ENCODE data around the gene BATF2.
"Not testable (repeated sequence)": the region's sequence is repeated elsewhere in the genome, so short reads cannot be mapped to it uniquely, and the experiment has no call there.

Gene BATF2, protein sequence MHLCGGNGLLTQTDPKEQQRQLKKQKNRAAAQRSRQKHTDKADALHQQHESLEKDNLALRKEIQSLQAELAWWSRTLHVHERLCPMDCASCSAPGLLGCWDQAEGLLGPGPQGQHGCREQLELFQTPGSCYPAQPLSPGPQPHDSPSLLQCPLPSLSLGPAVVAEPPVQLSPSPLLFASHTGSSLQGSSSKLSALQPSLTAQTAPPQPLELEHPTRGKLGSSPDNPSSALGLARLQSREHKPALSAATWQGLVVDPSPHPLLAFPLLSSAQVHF

DNA sequence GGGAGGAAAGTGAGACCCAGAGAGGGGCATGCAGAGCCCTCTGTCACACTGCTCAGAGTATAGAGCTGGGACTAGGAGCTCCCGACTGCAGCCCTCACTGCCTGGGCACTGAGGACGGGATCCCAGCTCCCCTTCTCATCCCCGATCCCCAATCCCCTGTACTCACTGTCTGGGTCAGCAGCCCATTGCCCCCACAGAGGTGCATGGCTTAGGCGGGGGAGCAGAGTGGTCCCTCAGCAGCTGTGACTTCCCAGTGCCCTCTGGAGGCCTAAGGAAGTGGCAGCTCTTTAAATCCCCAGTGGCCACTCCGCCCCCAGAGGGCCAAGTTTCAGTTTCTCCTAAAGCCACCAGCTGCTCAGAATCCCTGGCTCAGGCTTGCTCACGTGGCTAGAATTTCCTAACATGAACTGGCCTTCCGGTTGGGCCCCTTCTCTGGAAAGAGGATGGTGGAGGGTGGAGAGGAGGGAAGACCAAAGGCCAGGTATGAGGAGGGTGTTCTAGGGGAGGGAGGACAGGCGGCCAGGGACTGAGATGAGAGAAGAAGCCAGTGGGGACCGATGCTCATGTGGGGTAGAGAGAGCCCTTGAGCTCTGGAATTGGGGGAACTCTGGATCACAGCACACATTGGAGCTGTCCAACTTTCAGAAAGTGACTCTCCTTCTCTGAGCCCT is at the start of gene BATF2:
TSS of gene BATF2 (minus strand) at position 262 of the 671 bp plus-strand sequence. CDS start at position 205, 57 bp downstream.
- DNase-seq (ENCODE audit: low read depth in 1 of 2, low spot score in 1 of 2) = no peak

DNA sequence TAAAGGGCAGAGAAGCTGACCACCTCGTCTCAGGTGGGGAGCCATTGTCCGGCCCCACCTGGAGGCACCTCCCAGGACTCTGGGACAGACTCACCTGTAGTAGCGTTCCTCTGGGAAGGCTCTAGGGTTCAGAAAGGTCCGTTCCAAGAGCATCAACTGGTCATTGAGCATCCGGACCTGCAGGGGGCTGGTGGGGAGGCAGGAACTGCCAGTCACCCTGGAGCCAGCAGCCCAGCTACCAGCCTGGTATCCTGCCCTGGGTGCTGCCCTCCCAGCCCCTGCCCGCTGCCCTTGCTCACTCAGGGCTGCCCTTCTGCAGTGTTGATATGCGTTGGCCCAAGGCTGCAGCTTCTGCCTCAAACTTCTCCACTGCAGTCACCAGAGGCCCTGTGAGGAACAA is 49.0 kb upstream of the BATF2 start:
- DNase-seq (ENCODE audit: low read depth in 1 of 2, low spot score in 1 of 2) = no peak

DNA sequence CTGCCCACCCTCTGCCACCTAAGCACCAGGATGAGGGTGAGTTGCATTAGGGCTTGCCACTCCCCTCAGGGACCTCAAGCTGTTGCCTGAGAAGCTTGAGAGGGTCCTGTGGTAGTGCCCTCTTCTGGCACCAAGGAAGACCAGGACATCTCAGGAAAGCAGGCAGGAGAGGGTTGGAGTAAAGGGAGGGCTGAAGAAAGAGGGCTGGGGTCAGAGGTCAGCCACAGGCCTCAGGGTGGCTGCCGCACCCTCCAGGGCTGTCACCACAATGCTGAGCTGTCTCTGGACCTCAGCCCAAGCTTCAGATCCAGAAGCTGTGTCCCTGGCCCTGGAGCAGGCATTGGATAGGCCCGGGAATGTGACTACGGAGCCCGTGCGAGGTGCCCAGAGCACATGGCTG is 48.3 kb upstream of the BATF2 start:
- no peak for DNase-seq (ENCODE audit: low read depth in 1 of 2, low spot score in 1 of 2)

DNA sequence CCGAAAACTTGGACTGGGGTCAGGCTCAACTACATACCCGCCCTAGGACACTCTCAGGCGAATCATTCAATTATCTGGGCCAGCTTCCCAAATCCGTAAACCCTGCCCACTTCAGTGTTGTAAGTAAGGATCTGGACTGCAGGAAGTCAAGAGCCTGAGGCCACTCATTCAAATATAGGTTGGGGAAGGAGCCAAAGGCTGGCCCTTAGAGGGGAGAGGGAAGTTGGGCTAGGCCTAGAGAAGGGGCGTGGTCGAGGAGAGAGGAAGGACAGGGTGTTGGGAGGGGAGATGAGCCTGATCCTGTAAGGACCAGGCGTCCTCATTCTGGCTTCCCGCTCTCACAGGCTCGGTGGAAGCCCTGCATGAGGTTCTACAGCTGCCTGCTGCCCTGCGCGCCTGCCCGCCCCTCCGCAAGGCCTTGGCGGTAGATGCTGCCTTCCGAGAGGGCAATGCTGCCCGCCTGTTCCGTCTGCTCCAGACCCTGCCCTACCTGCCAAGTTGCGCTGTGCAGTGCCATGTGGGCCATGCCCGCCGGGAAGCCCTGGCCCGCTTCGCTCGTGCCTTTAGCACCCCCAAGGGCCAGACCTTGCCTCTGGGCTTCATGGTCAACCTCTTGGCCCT is 47.2 kb upstream of the BATF2 start:
- DNase-seq (ENCODE audit: low read depth in 1 of 2, low spot score in 1 of 2) = no peak

DNA sequence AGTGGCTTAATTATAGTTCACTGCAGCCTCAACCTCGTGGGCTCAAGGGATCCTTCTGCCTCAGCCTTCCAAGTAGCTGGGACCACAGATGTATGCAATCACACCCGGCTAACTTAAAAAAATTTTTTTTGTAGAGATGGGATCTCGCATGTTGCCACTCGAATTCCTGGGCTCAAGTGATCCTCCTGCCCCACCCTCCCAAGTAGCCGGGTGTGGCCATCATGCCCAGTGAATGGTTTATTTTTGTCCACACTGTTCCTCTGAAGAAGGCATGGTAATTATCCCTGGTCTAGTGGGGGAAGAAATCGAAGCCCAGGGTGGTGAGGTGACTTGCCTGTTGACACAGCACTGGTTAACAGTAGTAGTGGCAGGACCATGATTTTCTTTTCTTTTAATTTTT is 46.1 kb upstream of the BATF2 start:
- no peak for DNase-seq (ENCODE audit: low read depth in 1 of 2, low spot score in 1 of 2)

DNA sequence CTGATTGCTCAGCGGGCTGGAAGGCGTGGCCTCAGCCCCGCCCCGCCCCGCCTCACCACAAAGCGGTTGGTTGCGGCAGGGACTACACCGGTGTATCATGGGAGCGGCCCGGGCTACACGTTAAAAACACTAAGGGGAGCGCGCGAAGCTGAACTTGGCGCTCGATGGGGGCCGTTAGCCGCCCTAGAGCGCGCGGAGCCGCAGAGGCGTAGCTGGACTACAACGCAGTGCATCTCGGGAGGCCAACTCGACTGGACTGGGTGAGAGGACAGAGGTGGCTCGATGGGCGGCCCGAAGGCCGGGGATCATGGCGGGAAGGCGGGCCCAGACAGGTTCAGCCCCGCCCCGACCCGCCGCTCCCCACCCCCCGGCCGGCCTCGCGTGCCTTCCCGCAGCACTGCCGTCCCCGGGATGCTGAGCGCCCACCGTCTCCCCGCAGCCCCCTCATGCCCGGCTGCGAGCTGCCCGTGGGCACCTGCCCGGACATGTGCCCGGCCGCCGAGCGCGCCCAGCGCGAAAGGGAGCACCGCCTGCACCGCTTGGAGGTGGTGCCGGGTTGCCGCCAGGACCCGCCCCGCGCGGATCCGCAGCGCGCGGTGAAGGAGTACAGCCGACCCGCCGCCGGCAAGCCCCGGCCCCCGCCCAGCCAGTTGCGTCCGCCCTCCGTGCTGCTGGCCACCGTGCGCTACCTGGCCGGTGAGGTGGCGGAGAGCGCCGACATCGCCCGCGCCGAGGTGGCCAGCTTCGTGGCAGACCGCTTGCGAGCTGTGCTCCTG is 44.3 kb upstream of the BATF2 start, which contains the start of gene SAC3D1:
TSS of gene SAC3D1 (plus strand) at position 364 of the 776 bp plus-strand sequence. CDS start at position 447, 83 bp downstream.
- DNase-seq (ENCODE audit: low read depth in 1 of 2, low spot score in 1 of 2) = peak; percentile 73 to 76

DNA sequence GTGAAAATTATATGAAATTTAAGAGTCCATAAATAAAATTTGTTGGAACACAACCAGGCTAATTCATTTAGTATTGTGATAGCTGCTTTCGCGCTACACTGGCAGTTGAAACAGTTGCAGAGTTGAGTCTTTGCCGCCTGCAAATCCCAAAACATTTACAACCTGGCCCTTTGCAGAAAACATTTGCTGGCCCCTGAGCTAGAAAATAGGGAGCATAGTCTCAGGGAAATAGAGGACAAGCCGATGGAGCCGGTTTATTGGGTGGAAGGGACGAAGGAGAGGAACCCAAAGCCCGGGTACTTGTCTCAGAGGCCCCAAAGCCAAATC is 43.7 kb upstream of the BATF2 start:
- no peak for DNase-seq (ENCODE audit: low read depth in 1 of 2, low spot score in 1 of 2)

DNA sequence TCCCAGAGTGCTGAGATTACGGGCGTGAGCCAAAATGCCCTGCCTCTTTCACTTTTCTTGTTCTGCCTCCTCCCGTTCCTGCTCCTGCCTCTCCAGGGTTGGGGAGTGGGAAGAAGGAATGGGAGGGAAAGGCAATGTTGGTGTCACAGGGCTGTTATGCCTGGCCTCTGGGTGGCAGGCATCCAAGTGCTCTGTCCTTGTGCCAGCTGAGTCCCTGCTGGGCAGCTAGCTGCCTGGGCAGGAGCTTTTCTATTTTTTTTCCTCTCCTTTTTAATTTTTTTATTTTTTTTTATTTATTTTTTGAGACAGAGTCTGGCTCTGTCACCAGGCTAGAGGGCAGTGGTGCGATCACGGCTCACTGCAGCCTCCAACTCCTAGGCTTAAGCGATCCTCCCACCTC is 40.2 kb upstream of the BATF2 start:
- no peak for DNase-seq (ENCODE audit: low read depth in 1 of 2, low spot score in 1 of 2)

DNA sequence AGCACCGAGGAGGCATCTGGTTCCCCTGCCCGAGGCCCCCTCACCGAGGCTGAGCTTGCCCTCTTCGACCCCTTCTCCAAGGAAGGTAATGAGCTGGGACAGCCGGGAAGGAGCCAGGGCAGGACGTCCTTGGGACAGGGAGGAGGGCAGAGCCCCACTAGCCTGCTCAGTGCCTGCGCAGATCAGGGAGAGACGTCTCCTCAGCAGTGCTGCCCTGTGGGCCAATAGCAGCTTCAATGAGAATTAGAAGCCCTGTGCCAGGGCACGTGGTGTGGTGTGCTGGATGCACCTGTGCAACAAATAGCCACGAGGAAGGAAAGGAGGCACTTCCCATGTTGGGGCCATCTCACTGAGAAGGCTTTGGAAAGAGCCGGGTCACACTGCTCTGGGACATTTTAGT is 38.8 kb upstream of the BATF2 start:
- no peak for DNase-seq (ENCODE audit: low read depth in 1 of 2, low spot score in 1 of 2)

DNA sequence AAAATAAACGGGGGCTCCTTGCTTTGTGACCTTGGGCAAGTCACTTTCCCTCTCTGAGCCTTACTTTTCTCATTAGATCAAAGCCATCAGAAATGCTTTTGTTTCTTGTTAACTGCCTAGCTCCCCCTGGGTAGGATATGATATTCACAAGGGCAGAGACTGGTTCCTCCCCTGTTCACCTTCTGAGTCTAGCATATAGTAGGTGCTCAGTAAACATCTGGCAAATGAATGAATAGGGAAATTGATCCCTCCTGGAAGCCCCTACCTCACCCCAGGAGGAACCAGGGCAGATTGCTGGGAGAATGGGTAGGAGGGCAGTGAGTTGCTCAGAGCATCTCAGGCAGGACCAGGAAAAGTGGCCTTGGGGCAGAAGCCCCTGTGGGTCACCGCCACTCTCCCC is 37.7 kb upstream of the BATF2 start:
- DNase-seq (ENCODE audit: low read depth in 1 of 2, low spot score in 1 of 2) = no peak

DNA sequence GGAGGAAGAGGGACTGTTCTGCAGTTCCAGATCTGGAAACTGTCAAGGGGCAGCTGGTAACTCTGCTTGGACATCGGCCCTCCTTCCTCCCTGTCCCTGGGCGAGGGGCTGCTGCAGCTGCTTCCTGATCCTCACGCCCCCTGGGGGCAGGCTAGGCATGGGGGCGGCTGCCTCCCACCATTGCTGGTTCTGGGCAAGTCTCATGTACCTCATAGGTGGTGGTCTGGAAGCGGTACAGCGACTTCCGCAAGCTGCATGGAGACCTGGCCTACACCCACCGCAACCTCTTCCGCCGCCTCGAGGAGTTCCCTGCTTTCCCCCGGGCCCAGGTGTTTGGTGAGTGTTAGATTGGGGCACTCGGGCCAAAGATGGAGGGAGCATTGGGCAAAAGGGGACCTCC is 35.4 kb upstream of the BATF2 start:
- DNase-seq (ENCODE audit: low read depth in 1 of 2, low spot score in 1 of 2) = no peak

DNA sequence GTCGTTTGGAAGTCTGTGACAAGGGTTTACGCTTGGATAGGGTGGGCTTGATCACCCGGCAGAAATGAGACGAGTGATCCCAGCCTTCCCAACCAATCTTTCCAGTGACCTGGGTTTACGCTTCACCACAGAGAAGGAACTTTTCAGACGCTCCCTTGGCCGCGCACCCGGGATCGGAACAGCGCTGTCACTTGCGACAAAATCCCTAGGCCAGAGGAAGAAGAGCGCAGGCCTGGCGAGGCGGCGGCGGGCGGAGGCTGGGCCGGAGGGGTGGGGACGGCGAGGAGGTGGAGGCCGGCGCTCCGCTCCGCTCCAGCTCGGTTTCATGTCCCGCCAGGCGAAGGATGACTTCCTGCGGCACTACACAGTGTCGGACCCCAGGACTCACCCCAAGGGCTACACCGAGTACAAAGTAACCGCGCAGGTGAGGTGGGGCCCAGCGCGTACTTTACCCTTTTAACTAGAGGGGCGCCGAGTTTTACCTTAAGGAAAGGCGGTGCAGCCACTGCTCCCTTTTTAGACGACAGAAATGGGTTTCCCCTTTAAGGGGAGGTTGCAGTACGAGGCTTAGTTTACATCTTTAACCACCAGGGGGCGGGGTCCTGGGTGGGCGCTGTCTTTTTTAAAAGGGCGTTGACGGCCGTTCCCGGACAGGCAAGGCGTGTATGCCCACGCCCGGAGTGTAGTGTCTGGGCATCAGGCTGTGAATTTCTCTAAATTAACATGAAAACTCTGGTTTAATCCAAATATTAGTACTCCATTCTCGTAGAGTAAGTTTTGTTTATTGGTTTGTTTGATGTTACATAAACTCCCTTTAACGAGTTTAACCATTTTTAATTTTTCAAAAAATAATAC is 30.7 kb upstream of the BATF2 start, which contains the start of gene SNX15:
TSS of gene SNX15 (plus strand) at position 227 of the 855 bp plus-strand sequence. CDS start at position 326, 99 bp downstream.
- peak; percentile 70 to 83 for DNase-seq (ENCODE audit: low read depth in 1 of 2, low spot score in 1 of 2)

DNA sequence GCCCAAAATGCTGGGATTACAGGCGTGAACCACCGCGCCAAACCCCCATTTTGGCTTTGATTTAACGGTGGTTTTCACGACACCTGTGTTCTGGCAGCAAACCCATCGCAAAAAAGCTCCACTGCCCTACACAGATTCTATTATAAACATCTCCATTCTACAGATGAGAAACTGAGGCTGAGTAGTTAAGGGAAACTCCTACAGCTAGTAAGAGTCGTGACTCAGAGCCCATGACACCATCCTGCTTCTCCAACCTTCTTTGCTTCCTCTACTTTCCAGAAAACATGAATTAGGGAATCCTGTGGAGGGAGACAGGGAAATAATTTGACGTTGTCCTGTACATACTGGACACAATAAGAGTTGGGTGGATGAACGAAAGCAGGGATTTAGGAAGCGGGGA is 30.0 kb upstream of the BATF2 start:
- DNase-seq (ENCODE audit: low read depth in 1 of 2, low spot score in 1 of 2) = no peak

DNA sequence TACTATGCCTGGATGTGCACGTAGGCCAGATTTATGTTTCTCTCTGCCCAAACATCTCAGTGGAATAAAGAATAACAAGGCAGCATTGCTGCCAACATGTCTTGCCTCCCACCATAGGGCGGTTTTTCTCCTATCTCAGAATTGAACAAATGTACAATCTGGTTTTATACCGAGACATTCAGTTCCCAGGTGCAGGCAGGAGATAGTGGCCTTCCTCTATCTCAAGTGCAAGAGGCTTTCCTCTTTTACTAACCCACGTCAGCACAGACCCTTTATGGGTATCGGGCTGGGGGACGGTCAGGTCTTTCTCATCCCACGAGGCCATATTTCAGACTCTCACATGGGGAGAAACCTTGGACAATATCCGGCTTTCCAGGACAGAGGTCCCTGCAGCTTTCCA is 26.7 kb upstream of the BATF2 start:
- not testable (repeated sequence) for DNase-seq (ENCODE audit: low read depth in 1 of 2, low spot score in 1 of 2)

DNA sequence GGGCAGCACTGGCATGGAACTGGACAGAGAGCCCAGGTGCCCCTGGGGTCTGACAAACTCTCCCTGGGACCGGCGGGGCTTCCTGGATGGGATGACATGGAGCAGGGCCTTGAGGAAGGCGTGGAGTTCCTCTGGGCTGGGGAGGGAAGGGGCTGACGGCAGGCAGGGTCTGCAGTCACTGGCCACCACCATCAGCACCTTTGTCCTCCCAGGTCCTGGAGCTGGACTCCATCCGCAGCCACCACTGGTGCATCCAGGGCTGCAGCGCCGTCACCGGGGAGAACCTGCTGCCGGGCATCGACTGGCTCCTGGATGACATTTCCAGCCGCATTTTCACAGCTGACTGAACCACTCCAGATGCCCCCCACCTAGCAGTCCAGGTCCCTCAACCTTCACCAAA is 24.7 kb upstream of the BATF2 start:
- DNase-seq (ENCODE audit: low read depth in 1 of 2, low spot score in 1 of 2) = no peak

DNA sequence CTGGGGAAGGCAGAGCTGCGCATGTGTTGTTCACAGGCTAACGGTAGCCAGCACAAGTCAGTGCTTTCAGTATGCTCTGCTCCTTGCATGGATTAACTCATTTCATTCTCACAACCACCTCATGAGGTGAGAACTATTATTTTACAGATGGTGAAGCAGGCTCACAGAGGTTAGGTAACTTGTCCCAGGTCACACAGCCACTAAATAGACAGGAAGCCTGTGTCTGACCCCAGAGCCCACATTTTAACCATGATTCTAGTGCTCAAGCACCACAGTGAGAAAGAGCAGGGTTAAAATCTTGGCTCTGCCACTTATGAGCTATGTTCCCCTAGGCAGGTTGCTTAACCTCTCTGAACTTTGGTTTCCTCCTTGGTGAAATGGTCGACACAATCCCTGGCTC is 24.2 kb upstream of the BATF2 start:
- no peak for DNase-seq (ENCODE audit: low read depth in 1 of 2, low spot score in 1 of 2)

DNA sequence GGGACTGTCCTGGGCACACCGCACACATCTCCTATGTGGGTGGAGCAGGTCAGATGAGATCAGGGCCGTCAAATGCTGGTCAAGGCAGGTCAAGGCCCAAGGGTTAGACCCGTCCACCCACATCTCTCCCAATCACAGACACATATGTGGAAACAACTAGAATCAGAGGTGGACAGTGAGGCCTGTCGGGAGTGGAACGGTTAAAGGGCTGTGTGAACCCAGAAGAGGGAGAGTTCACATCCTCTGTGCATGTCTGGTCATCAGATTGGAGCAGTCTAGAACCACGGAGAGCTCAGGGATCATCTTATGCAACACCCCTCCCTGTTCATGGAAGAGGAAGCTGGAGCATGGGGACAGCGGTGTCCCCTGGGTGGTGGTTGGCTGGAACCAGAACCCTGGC is 23.1 kb upstream of the BATF2 start:
- no peak for DNase-seq (ENCODE audit: low read depth in 1 of 2, low spot score in 1 of 2)

DNA sequence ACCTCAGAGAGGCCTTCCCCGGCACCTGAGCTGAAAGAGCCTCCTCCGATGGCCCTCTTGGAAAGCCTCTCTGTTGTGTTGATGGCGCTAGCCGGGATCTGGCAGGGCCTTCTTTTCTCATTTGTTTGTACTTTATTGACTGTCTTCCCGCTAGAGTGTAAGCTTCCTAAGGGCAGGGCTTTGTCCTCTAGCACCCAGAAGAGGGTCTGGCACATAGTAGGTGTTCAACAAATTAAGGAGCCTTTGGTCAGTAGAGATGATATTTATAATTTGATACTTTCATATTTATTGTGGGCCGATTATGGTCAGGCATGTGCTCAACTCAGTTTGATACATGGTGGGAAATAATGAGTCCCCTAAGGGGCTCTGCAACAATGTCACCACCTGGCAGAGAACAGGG is 21.2 kb upstream of the BATF2 start:
- no peak for DNase-seq (ENCODE audit: low read depth in 1 of 2, low spot score in 1 of 2)

DNA sequence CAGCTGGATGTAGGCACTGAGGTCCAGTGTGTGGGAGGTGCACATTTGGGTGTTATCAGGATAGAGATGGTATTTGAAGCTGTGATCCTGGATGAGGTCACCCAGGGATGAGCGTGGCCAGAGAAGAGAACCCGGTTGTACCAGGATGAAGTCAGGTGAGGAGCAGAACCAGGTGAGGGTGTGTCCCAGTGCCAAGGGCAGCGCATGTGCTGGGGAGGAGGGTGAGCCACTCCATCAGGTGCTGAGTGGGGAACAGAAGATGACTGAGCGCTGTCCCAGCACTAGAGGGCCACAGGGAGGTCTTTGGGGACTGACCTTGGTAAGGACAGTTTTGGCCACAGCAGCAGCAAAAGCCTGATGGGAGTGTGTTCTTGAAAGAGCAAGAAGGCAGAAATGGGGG is 19.9 kb upstream of the BATF2 start:
- no peak for DNase-seq (ENCODE audit: low read depth in 1 of 2, low spot score in 1 of 2)

DNA sequence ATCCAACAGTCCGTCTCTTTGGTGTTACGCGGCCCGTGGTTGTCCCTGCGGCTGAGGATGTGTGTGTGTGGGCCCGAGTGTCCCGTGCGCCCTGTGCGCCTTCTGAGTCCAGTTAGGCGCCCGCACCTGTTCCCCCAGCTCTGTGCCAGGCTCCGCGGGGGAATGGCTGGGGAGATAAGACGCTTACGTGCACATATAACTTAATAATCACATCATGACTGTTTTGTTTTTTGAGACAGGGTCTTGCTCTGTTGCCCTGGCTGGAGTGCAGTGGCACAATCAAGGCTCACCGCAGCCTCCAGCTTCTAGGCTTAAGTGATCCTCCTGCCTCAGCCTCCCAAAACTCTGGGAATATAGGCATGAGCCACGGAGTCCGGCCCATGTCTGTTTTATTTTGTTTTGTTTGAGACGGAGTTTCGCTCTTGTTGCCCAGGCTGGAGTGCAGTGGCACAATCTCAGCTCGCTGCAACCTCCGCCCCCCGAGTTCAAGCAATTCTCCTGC is 18.0 kb upstream of the BATF2 start:
- DNase-seq (ENCODE audit: low read depth in 1 of 2, low spot score in 1 of 2) = no peak
